Myocyte (in vitro differentiated cells): ENCODE results near the gene SLC35F1. TPM values are rescaled to one million over a fixed set of nuclear protein-coding genes. Genes with fewer than 3 reads are reported as not detected.
"Not testable (repeated sequence)": the region's sequence is repeated elsewhere in the genome, so short reads cannot be mapped to it uniquely, and the experiment has no call there.

ENCODE experiments used
- DNase-seq: peaks from one replicate; pipeline ENCODE4 v3.0.0-alpha.2; 2012; ENCODE audit warnings: low read depth
- polyA plus RNA-seq: library from polyadenylated mRNA; unstranded; fragments of >200 nt; gene quantifications from one replicate; pipeline ENCODE4 v1.2.1, GENCODE V29; 2012; ENCODE audit warnings: missing spikeins
- total RNA-seq: library from RNA; depleted of rRNA; stranded (reverse); fragments of >200 nt; gene quantifications from 2 replicates; pipeline ENCODE4 v1.2.3, GENCODE V29; 2014

Gene SLC35F1
- not detected in 2 replicates for total RNA-seq
- not detected for polyA plus RNA-seq

DNA sequence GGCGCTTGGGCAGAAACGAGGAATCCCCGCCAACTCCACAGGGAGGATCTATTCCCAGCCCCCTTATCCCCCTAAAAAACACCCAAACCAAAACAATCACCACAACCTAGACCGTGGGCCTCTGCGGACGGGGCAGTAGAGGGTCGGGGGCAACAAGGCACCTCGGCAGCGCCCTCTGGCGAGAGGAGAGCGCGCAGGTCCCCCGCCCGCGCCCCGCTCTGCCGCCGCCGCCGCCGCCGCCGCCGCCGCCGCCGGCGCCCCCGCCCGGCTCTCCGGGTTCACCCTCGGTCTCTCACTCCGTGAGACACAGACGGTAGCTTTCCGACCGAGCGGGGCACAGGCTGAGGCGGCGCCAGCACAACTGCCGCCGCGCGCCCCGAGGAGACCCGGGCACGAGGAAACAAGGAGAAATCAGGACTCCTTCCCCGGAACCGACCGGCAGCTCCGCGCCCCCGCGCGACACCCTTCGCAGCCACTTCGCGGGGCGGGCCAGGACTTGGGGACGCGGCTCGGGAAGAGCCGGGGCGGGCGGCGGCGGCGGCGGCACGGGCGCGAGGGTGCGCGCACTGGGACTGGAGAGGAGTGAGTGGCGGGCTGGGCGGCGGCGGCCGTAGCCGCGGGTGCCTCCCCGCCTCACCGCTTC is at the start of gene SLC35F1:
SLC35F1 (plus strand) TSS at position 307 of the 643 bp plus-strand sequence.
- DNase-seq: peak; percentile 13

DNA sequence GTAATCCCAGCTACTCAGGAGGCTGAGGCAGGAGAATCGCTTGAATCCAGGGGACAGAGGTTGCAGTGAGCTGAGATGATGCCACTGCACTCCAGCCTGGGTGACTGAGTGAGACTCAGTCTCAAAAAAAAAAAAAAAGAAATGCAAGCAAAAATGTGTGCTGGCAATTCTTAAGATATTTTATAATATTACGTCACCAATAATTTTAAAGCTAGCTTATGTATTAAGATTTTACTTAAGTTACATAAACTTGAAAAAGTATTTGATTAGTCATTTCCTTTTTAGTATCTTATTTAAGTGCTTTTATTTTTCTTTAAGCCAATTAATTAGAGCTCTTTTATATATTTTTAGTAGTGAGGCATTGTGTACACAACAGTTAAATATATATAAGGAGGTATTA is 48.5 kb upstream of the SLC35F1 start:
- not testable (repeated sequence) for DNase-seq

- no peak for DNase-seq
Measured at GRCh38 chr6:117861545-117861944, 45.5 kb upstream of the SLC35F1 start.

DNA sequence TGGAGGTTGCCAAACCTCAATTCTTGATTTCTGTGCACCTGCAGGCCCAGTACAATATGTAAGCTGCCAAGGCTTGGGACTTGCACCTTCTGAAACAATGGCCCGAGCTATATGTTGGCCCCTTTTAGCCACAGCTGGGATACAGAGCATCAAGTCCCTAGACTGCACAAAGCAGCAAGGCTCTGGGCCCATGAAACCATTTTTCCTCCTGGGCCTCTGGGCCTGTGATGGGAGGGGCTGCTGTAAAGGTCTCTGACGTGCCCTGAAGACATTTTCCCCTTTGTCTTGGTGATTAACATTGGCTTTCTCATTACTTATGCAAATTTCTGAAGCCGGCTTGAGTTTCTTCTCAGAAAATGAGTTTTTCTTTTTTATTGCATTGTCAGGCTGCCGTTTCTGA is 40.5 kb upstream of the SLC35F1 start:
- DNase-seq: no peak

- no peak for DNase-seq
Measured at GRCh38 chr6:117870486-117871242, 36.4 kb upstream of the SLC35F1 start.

- DNase-seq: no peak
Measured at GRCh38 chr6:117880824-117881223, 26.2 kb upstream of the SLC35F1 start.

GRCh38 chr6:117890172-117890571 is 16.9 kb upstream of the SLC35F1 start:
- no peak for DNase-seq

GRCh38 chr6:117906507-117906957 is 532 bp upstream of the SLC35F1 start:
- DNase-seq: peak; percentile 50

DNA sequence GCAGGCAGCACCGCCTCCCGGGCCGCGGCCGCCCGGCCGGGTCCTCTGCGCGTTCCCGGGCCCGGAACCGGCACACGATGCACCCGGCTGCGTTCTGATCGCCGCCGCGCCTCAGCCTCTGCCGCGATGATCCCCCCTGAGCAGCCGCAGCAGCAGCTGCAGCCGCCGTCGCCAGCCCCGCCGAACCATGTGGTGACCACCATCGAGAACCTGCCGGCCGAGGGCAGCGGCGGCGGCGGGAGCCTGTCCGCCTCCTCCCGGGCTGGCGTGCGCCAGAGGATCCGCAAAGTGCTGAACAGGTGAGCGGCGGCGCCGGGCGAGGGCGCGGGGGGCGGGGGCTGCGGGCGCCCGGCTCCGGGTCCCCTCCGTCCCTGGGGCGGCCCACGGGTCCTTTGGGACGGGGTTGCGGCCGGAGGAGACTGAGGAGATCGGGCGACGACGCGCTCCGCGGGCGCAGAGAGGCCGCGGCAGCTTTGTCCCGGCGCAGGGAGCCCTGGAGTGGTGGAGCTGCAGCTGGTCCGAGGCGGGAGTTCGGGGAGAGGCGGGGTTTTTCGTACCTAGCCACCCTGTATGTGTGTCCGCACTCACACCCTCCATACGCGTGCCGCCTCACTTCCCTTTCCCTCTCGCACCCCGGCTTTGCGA is 659 bp downstream of the SLC35F1 start:
- DNase-seq: no peak

DNA sequence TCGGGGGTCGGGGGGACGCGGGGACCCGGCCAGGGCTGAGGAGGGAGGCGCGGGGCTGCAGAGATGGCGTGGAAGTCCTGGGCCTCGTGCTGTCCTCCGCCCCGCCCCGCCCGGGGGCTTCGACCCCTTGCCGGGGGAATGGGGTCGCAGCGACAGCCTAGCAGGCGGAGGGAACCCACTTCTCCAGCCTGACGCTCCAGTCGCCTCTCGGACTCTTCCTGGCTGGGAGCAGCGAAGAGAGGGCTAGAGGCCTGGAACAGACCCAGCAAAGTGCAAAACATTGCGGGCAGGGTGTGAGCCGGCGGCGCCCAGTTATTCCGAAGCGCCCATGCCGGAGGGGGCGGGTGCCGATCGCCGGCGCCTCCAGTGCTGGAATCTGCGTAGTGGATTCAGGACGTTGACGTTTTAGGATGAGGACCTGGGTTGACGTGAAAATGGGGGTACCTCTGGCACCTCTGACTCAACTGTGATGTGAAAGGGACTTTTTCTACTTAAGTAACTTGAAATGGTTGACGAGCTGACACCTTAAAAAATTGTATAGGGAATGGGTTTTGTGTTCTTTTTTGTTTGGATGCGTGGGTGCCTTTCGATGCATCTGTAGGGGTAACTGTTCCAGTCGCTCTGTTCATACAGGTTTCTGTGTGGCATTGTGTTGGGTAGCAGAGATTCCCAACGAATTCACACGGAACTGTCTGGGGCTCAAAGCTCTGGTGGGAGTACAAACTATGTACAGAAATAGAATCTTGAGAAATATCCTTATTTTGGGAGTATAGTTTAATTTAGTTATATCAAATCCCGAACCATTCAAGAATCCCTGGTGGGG is 1.4 kb downstream of the SLC35F1 start:
- no peak for DNase-seq

GRCh38 chr6:117909638-117910037 is 2.6 kb downstream of the SLC35F1 start:
- no peak for DNase-seq

DNA sequence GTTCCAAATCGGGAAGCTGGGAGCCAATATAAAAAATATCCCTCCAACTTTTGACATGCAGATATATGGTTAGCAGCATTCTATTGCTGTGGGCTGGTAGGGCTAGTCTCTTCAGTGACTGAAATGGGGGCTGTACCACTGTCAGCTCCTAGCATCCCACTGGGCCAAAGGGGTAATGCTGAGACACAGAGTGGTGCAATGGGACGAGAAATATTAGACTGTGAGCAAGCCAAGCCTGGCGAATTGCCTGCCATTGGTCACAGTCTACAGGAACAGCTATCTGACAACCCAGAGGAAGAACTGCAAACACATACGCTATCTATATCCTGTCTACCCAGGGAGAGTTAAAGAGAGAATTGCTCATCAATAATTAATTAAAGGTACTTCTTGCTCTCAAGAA is 3.5 kb downstream of the SLC35F1 start:
- DNase-seq: no peak

DNA sequence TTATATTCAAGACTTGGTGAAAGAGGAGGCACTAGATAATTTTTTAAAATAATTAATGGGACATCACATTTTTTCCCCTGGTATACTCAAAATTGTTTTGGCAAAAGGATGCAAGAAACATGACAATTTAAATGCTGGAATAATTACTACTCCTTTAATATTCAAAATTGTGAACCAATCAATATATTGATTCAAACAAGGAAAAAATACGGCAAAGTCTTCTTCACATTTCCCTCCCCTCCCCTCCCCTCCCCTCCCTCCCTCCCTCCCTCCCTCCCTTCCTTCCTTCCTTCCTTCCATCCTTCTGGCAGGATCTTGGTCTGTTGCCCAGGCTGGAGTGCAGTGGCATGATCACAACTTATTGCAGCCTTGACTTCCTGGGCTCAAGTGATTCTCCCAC is 4.1 kb downstream of the SLC35F1 start:
- DNase-seq: no peak

- DNase-seq: no peak
Measured at GRCh38 chr6:117911660-117912059, 4.6 kb downstream of the SLC35F1 start.

GRCh38 chr6:117915846-117916245 is 8.8 kb downstream of the SLC35F1 start:
- DNase-seq: no peak

GRCh38 chr6:117916483-117916882 is 9.4 kb downstream of the SLC35F1 start:
- DNase-seq: no peak

DNA sequence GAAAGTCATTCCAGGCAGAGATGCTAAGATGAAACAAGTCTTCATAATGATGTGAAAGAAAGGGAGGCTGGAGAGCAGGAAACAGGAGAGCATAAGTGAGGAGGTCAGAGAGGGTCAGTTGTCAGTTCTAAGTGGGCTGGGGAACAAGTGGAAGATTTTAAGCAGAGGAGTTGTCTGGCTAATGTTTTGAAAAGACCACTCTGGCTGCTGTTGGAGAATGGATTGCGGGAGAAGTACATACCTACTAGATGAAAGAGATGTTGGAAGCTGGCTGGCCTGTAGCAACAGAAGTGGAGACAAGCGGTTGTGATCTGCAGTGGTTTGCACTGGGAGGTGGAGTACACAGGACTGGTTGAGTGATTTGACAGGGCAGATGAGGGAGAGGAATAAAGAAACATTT is 10.1 kb downstream of the SLC35F1 start:
- no peak for DNase-seq

GRCh38 chr6:117918454-117918853 is 11.4 kb downstream of the SLC35F1 start:
- DNase-seq: no peak

- no peak for DNase-seq
Measured at GRCh38 chr6:117919275-117919674, 12.2 kb downstream of the SLC35F1 start.

DNA sequence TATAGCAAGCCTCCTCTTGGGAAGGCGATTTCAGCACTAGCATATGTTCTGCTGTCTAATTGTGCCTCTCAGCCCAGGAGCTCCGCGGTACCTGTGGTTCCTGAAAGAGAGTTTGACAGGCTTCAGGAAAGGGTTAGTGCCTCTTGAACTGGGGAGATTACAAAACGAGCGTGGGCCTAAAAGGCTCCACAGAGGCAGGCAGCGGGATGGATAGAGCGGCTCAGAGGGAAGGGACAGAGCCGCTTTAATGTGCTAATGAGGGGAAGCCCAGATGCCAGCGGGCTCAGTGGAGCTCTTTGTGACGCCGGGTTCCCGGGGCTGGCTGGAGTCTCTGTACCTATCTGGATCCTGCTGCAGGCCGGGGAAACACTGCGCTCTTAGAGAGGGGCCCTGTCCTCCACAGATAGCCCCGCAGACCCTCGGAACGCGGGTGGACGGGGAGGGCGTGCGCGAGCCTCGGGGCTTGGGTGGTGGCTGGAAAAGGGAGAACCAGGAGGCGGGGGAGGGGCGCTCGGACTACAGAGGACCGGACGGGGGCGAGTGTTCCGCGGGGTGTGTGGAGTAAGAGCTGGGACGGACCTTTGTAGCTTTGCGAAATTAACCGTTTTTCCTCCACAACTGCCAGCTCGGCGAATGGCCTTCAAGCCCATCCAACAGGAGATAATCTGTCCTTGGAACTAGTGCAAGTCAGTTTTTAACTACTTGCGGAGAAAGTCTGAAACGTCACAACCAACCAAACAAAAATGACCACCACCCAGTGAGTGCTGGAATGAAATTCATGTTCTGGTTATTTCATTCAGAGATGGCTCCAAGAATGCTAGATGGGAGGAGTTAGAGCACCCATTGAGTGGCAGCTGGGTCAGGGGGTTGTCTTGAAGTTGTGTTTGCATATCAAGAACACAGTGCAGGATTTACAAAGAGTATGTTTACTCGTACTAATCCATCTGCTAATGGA is 13.0 kb downstream of the SLC35F1 start:
- no peak for DNase-seq
